Mesothelial cell of epicardium (in vitro differentiated cells): ENCODE data around the gene DDX31. TPM values are rescaled to one million over a fixed set of nuclear protein-coding genes. Genes with fewer than 3 reads are reported as not detected.

ENCODE experiments used
- DNase-seq, 2 experiments: peaks; one replicate each; pipeline ENCODE4 v3.0.0; 2021; ENCODE audit warnings: low spot score in 2 of 2; ENCODE audit not compliant: unreplicated experiment in 2 of 2
- H3K27ac Mint-ChIP-seq: 2 replicates; pipeline ENCODE4 v1.8.0; 2021; ENCODE audit warnings: mixed read lengths
- H3K27me3 Mint-ChIP-seq: 2 replicates; pipeline ENCODE4 v1.8.0; 2021; ENCODE audit warnings: low read depth, mixed read lengths
- H3K36me3 Mint-ChIP-seq: 2 replicates; pipeline ENCODE4 v1.8.0; 2021; ENCODE audit warnings: mixed read lengths
- H3K4me1 Mint-ChIP-seq: 2 replicates; pipeline ENCODE4 v1.8.0; 2021; ENCODE audit warnings: mixed read lengths
- H3K4me3 Mint-ChIP-seq: 2 replicates; pipeline ENCODE4 v1.8.0; 2021; ENCODE audit warnings: mild to moderate bottlenecking, moderate library complexity, mixed read lengths
- H3K9me3 Mint-ChIP-seq: 2 replicates; pipeline ENCODE4 v1.8.0; 2021; ENCODE audit warnings: mixed read lengths
- total RNA-seq: library from RNA; stranded (reverse); gene quantifications from 3 replicates; pipeline ENCODE4 v1.2.1, GENCODE V29; 2021
- TF ChIP-seq, protein P1 (sequence below): fragments of 200-600 bp; sonication (generic); IDR thresholded peaks from one replicate; pipeline ENCODE4 v1.5.0; 2021; ENCODE audit warnings: antibody characterized with exemption; ENCODE audit not compliant: unreplicated experiment

Gene DDX31
- total RNA-seq, 1 donor from 2014 or later = 22.9 TPM

DNA sequence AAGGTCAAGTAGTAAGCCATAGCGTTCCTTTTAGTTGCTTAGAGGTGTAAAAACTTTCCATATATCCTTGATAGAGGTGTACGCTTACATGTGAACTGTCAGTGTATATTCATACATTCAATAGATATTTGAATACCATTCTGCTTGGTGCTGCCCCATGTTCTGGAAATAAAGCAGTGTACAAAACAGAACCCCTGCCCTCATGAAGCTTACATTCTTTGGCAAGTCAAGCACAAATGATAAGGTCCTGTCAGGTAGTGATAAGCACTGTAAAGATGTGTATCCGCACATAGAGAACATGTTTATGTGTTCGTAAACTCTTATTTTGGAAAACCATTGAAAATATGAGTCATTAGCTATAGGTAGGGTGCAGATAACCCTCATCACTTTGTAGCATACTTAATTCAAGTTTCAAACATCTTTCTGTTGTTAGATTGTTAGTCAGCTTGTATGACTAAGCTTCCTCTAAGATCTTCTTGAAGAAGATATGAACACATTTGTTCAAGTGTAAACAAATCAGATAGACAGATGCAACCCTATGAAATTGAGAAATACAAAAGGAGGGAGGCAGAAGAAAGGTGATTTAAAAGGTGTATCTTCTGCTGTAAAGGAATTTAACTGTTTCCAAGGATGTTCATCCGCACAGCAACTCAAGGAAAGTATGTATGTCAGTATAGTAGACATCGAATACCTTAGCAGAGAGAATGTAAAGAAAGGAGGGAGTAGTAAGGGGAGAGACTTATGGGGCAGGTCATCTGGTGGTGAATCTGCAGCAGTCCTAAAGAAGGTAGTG, 2.0 kb upstream of the DDX31 start:
- peaks cover 38% of the 10 kb centered on the region for H3K4me1 Mint-ChIP-seq
- peak overlapping the region; percentile 95 for H3K27ac Mint-ChIP-seq
- H3K9me3 Mint-ChIP-seq = no peaks in the 10 kb centered on the region

GRCh38 chr9:132670457-132671391, 941 bp upstream of the DDX31 start, which contains the start of gene GTF3C4:
TSS of gene GTF3C4 (plus strand) at chr9:132670464. CDS start at chr9:132670599, 135 bp downstream.
- Mint-ChIP-seq H3K36me3 (peaks cover 1% of the 10 kb centered on the region), H3K4me3 (peak within 1 kb of the TSS; percentile 91), H3K4me1 (peaks cover 38% of the 10 kb centered on the region), H3K27ac (peak within 1 kb of the TSS; percentile 95), H3K9me3 (no peaks in the 10 kb centered on the region), H3K27me3 (no peaks in the 10 kb centered on the region)
- TF ChIP-seq, protein P1, sequence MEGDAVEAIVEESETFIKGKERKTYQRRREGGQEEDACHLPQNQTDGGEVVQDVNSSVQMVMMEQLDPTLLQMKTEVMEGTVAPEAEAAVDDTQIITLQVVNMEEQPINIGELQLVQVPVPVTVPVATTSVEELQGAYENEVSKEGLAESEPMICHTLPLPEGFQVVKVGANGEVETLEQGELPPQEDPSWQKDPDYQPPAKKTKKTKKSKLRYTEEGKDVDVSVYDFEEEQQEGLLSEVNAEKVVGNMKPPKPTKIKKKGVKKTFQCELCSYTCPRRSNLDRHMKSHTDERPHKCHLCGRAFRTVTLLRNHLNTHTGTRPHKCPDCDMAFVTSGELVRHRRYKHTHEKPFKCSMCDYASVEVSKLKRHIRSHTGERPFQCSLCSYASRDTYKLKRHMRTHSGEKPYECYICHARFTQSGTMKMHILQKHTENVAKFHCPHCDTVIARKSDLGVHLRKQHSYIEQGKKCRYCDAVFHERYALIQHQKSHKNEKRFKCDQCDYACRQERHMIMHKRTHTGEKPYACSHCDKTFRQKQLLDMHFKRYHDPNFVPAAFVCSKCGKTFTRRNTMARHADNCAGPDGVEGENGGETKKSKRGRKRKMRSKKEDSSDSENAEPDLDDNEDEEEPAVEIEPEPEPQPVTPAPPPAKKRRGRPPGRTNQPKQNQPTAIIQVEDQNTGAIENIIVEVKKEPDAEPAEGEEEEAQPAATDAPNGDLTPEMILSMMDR = no peak
- peak in 1 of 2 experiments; percentile 58 for DNase-seq

More for the DNA sequence above, 2.0 kb upstream of the DDX31 start:
- peaks cover 1% of the 10 kb centered on the region for H3K36me3 Mint-ChIP-seq
- TF ChIP-seq, protein P1 = no peak
- no peak for DNase-seq
- no peaks in the 10 kb centered on the region for H3K27me3 Mint-ChIP-seq
- H3K4me3 Mint-ChIP-seq = peak overlapping the region; percentile 91

- peak in 1 of 2 experiments; percentile 73 for DNase-seq
- H3K9me3 Mint-ChIP-seq = no peaks in the 10 kb centered on the region
- H3K27ac Mint-ChIP-seq = peak overlapping the region; percentile 95
- H3K4me3 Mint-ChIP-seq = peak overlapping the region; percentile 91
- peaks cover 1% of the 10 kb centered on the region for H3K36me3 Mint-ChIP-seq
- TF ChIP-seq, protein P1 = no peak
- no peaks in the 10 kb centered on the region for H3K27me3 Mint-ChIP-seq
- peaks cover 37% of the 10 kb centered on the region for H3K4me1 Mint-ChIP-seq
Measured at GRCh38 chr9:132669319-132669697, 475 bp downstream of the DDX31 start.

GRCh38 chr9:132663851-132664250, 5.9 kb downstream of the DDX31 start:
- no peak for DNase-seq
- TF ChIP-seq, protein P1 = no peak
- peaks cover 11% of the 10 kb centered on the region for H3K4me1 Mint-ChIP-seq
- no peaks in the 10 kb centered on the region for H3K27me3 Mint-ChIP-seq
- peaks cover 15% of the 10 kb centered on the region for H3K36me3 Mint-ChIP-seq
- H3K9me3 Mint-ChIP-seq = no peaks in the 10 kb centered on the region
- H3K4me3 Mint-ChIP-seq = no peak overlapping the region
- H3K27ac Mint-ChIP-seq = no peak overlapping the region

- Mint-ChIP-seq H3K27ac (no peak overlapping the region), H3K27me3 (no peaks in the 10 kb centered on the region), H3K36me3 (peaks cover 15% of the 10 kb centered on the region), H3K4me3 (no peak overlapping the region), H3K9me3 (no peaks in the 10 kb centered on the region), H3K4me1 (peaks cover 6% of the 10 kb centered on the region)
- TF ChIP-seq, protein P1 = no peak
- DNase-seq = no peak
Measured at GRCh38 chr9:132663117-132663516, 6.7 kb downstream of the DDX31 start.
